ENCODE results near the gene PSMB11. TPM values are rescaled to one million over a fixed set of nuclear protein-coding genes. Genes with fewer than 3 reads are reported as not detected.
A peak's percentile ranks its signal among the peaks of the same experiment; 100 is the strongest.

PSMB11 gene
- total and polyA plus RNA-seq, 9 donors, result not detected

- no peak overlapping the region for H3K4me3 ChIP-seq
- 68 to 74% (median 68%) methylated on average over 3 of the region's 3 CpGs for WGBS, 3 donors
- intact Hi-C loops (cut with DNase I), result no loop called here
- no peaks in the 10 kb centered on the region for H3K9me3 ChIP-seq
- no peak overlapping the region for H3K27ac ChIP-seq
- H3K36me3 ChIP-seq, result no peaks in the 10 kb centered on the region
- no peak for TF ChIP-seq CTCF (IDR thresholded peaks at IDR 0.05)
- no peak for TF ChIP-seq POLR2A (IDR thresholded peaks at IDR 0.05)
- TF ChIP-seq EP300 (IDR thresholded peaks at IDR 0.05), result no peak
- peak in 1 of 5 donors; percentile 14 for DNase-seq
- H3K27me3 ChIP-seq, result no peaks in the 10 kb centered on the region
- no peaks in the 10 kb centered on the region for H3K4me1 ChIP-seq (ENCODE audit: insufficient read depth)
Observed at GRCh38 chr14:23043754-23044153, 1.7 kb downstream of the PSMB11 start.

- 73 to 75% (median 73%) methylated on average over 8 of the region's 8 CpGs for WGBS, 3 donors
- H3K27ac ChIP-seq, result no peak overlapping the region
- intact Hi-C loops (cut with DNase I), result no loop called here
- no peaks in the 10 kb centered on the region for H3K9me3 ChIP-seq
- TF ChIP-seq POLR2A (IDR thresholded peaks at IDR 0.05) (no peak), CTCF (IDR thresholded peaks at IDR 0.05) (no peak), EP300 (IDR thresholded peaks at IDR 0.05) (no peak)
- H3K4me1 ChIP-seq (ENCODE audit: insufficient read depth), result no peaks in the 10 kb centered on the region
- no peak overlapping the region for H3K4me3 ChIP-seq
- H3K27me3 ChIP-seq, result no peaks in the 10 kb centered on the region
- H3K36me3 ChIP-seq, result no peaks in the 10 kb centered on the region
- peak in 1 of 5 donors; percentile 14 for DNase-seq
Observed at GRCh38 chr14:23044840-23045239, 2.8 kb downstream of the PSMB11 start.

GRCh38 chr14:23045419-23046357 lies 3.7 kb downstream of the PSMB11 start:
- H3K36me3 ChIP-seq, result no peaks in the 10 kb centered on the region
- TF ChIP-seq CTCF (IDR thresholded peaks at IDR 0.05) (no peak), POLR2A (IDR thresholded peaks at IDR 0.05) (no peak), EP300 (IDR thresholded peaks at IDR 0.05) (no peak)
- DNase-seq, result peak in 1 of 5 donors; percentile 17
- H3K4me1 ChIP-seq (ENCODE audit: insufficient read depth), result no peaks in the 10 kb centered on the region
- WGBS, 3 donors, result 82 to 86% (median 86%) methylated on average over 13 of the region's 13 CpGs
- H3K9me3 ChIP-seq, result no peaks in the 10 kb centered on the region
- H3K27me3 ChIP-seq, result no peaks in the 10 kb centered on the region
- intact Hi-C loops (cut with DNase I), result no loop called here
- H3K4me3 ChIP-seq, result no peak overlapping the region
- no peak overlapping the region for H3K27ac ChIP-seq

- H3K27ac ChIP-seq, result no peak overlapping the region
- intact Hi-C loops (cut with DNase I), result no loop called here
Observed at GRCh38 chr14:23047034-23047634, 5.1 kb downstream of the PSMB11 start.

More at GRCh38 chr14:23047034-23047634, 5.1 kb downstream of the PSMB11 start:
- Histone ChIP-seq H3K27me3 (no peaks in the 10 kb centered on the region), H3K4me3 (no peak overlapping the region), H3K36me3 (no peaks in the 10 kb centered on the region), H3K4me1 (ENCODE audit: insufficient read depth) (no peaks in the 10 kb centered on the region), H3K9me3 (no peaks in the 10 kb centered on the region)
- TF ChIP-seq POLR2A (IDR thresholded peaks at IDR 0.05) (no peak), CTCF (IDR thresholded peaks at IDR 0.05) (no peak), EP300 (IDR thresholded peaks at IDR 0.05) (no peak)
- WGBS, 3 donors, result 64 to 76% (median 69%) methylated on average over 6 of the region's 6 CpGs
- DNase-seq, result peak in 1 of 5 donors; percentile 38
